CD4-positive, alpha-beta T cell (primary cell): ENCODE measurements around the gene LGALS3BP. TPM values are rescaled to one million over a fixed set of nuclear protein-coding genes. Genes with fewer than 3 reads are reported as not detected.
A peak's percentile ranks its signal among the peaks of the same experiment; 100 is the strongest.

Experiments
- ATAC-seq: fragments of 200-7000 bp; cut with Tn5 transposase; one replicate; pipeline ENCODE4 v1.10.0; 2022; ENCODE audit warnings: mild to moderate bottlenecking; ENCODE audit not compliant: poor library complexity
- CTCF ChIA-PET: fragments of 350-600 bp; sonication (Branson Sonifier 250); formaldehyde crosslinking; loops from one replicate; lab custom pipeline; 2021; ENCODE audit warnings: antibody characterized with exemption, inconsistent platforms; lab: Charles Lee
- POLR2A ChIA-PET: fragments of 350-600 bp; sonication (Branson Sonifier 250); formaldehyde crosslinking; loops from one replicate; lab custom pipeline; 2021; ENCODE audit warnings: antibody characterized with exemption, inconsistent platforms; lab: Charles Lee
- DNase-seq, 14 experiments: peaks; one replicate each; pipeline ENCODE4 v3.0.0-alpha.2; 2013 to 2020; ENCODE audit warnings: mixed read lengths in 2 of 14
- H3K27ac ChIP-seq, 2 donors: one replicate each; pipeline versions ENCODE4 v1.5.1 to v1.7.0; 2013; ENCODE audit warnings: low read length in 2 of 2, low read depth in 1 of 2, mild to moderate bottlenecking in 1 of 2
- H3K27me3 ChIP-seq, 2 experiments: 1 replicate in 1 of 2; 2 replicates in 1 of 2; pipeline versions ENCODE4 v1.6.1 to v1.7.0; 2013; ENCODE audit warnings: low read length in 2 of 2, control low read depth in 1 of 2, mild to moderate bottlenecking in 1 of 2, moderate library complexity in 1 of 2; ENCODE audit not compliant: insufficient read depth in 2 of 2, control insufficient read depth in 1 of 2
- H3K36me3 ChIP-seq: one replicate; pipeline ENCODE4 v1.6.1; 2013; ENCODE audit warnings: low read length, control low read depth; ENCODE audit not compliant: insufficient read depth
- H3K4me1 ChIP-seq: one replicate; pipeline ENCODE4 v1.6.1; 2013; ENCODE audit warnings: low read length, control low read depth; ENCODE audit not compliant: insufficient read depth
- H3K4me3 ChIP-seq: one replicate; pipeline ENCODE4 v1.5.1; 2013; ENCODE audit warnings: mild to moderate bottlenecking, low read length, moderate library complexity
- H3K9me3 ChIP-seq, 2 experiments: 1 replicate in 1 of 2; 2 replicates in 1 of 2; pipeline versions ENCODE4 v1.6.1 to v1.7.0; 2013; ENCODE audit warnings: low read length in 2 of 2, mild to moderate bottlenecking in 2 of 2, control low read depth in 1 of 2, moderate library complexity in 1 of 2; ENCODE audit not compliant: control insufficient read depth in 1 of 2, insufficient read depth in 1 of 2
- H3K27ac Mint-ChIP-seq: one replicate; pipeline ENCODE4 v1.8.0; 2020; ENCODE audit warnings: mixed read lengths
- H3K27me3 Mint-ChIP-seq: one replicate; pipeline ENCODE4 v1.8.0; 2021; ENCODE audit warnings: mixed read lengths
- H3K36me3 Mint-ChIP-seq: one replicate; pipeline ENCODE4 v1.8.0; 2021; ENCODE audit warnings: low read depth, mixed read lengths
- H3K4me1 Mint-ChIP-seq: one replicate; pipeline ENCODE4 v1.8.0; 2021; ENCODE audit warnings: low read depth, mixed read lengths
- H3K4me3 Mint-ChIP-seq: one replicate; pipeline ENCODE4 v1.8.0; 2020; ENCODE audit warnings: mild to moderate bottlenecking, mixed read lengths
- H3K9me3 Mint-ChIP-seq: one replicate; pipeline ENCODE4 v1.8.0; 2020; ENCODE audit warnings: mixed read lengths
- CTCF ChIP-seq: fragments of 200-600 bp; IDR thresholded peaks from one replicate; pipeline ENCODE4 v1.8.0; 2022; ENCODE audit warnings: antibody characterized with exemption, mild to moderate bottlenecking
- intact Hi-C, 2 experiments: fragments of 100-400 bp; cut with DNase I in 1 of 2; cut with micrococcal nuclease in 1 of 2; formaldehyde crosslinking; loops; one replicate each; pipeline versions ENCODE4 v1.15.1 to v1.9.0; 2023 to 2025; cut with DNase I, micrococcal nuclease
- total RNA-seq, 174 experiments: library from RNA in 2 of 174; stranded (reverse) in 2 of 174; gene quantifications; one replicate each; pipeline ENCODE4 v1.2.3 and lab custom pipeline; 2021 to 2026

LGALS3BP gene
- total RNA-seq, 2 experiments from 2014 or later = 38.8 to 41.0 TPM

- Histone ChIP-seq H3K4me1 (peaks cover 19% of the 10 kb centered on the region), H3K27ac (no peak overlapping the region), H3K4me3 (no peak overlapping the region), H3K27me3 (no peaks in the 10 kb centered on the region), H3K9me3 (no peaks in the 10 kb centered on the region), H3K36me3 (peaks cover 24% of the 10 kb centered on the region)
- H3K27me3 Mint-ChIP-seq = no peaks in the 10 kb centered on the region
- POLR2A ChIA-PET = no interaction called here
- CTCF ChIA-PET = no interaction called here
- H3K4me3 Mint-ChIP-seq = no peak overlapping the region
- no peak overlapping the region for H3K27ac Mint-ChIP-seq
- H3K4me1 Mint-ChIP-seq = peaks cover 21% of the 10 kb centered on the region
- DNase-seq (no peak), ATAC-seq (no peak)
- no peaks in the 10 kb centered on the region for H3K9me3 Mint-ChIP-seq
- peaks cover 21% of the 10 kb centered on the region for H3K36me3 Mint-ChIP-seq
- intact Hi-C loops = loop anchor here in 1 of 2 experiments (5.0 kb wide), 1 partner anchor 54 kb away; no protein-coding TSS in a partner anchor
- no peak for TF ChIP-seq CTCF
Measured at GRCh38 chr17:78988152-78988551, 8.4 kb upstream of the LGALS3BP start.

GRCh38 chr17:78986649-78987328 is 7.1 kb upstream of the LGALS3BP start:
- intact Hi-C loops = loop anchor here (1.0 to 5.0 kb wide), 2 partner anchors 56 kb away; no protein-coding TSS in a partner anchor
- ATAC-seq (peak; percentile 42), DNase-seq (peak in 3 of 14 experiments; percentile 16 to 34 (median 26))
- Histone ChIP-seq H3K27ac (no peak overlapping the region), H3K4me3 (no peak overlapping the region), H3K4me1 (peaks cover 16% of the 10 kb centered on the region), H3K9me3 (no peaks in the 10 kb centered on the region), H3K36me3 (peaks cover 13% of the 10 kb centered on the region), H3K27me3 (no peaks in the 10 kb centered on the region)
- no peak for TF ChIP-seq CTCF
- Mint-ChIP-seq H3K27me3 (no peaks in the 10 kb centered on the region), H3K27ac (no peak overlapping the region), H3K4me1 (peaks cover 16% of the 10 kb centered on the region), H3K9me3 (no peaks in the 10 kb centered on the region), H3K4me3 (peak overlapping the region; percentile 56), H3K36me3 (peaks cover 13% of the 10 kb centered on the region)
- ChIA-PET POLR2A (no interaction called here), CTCF (interaction anchor here (1.3 kb wide), 1 partner anchor 56 kb away, joined by 4 read pairs; no protein-coding TSS in a partner anchor)

- ChIA-PET CTCF (interaction anchor here (1.3 kb wide), 1 partner anchor 56 kb away, joined by 4 read pairs; no protein-coding TSS in a partner anchor), POLR2A (interaction anchor here (0.8 kb wide), 1 partner anchor 13 kb away, joined by 4 read pairs; no protein-coding TSS in a partner anchor)
- Histone ChIP-seq H3K36me3 (peaks cover 8% of the 10 kb centered on the region), H3K9me3 (no peaks in the 10 kb centered on the region), H3K27ac (no peak overlapping the region), H3K4me1 (peaks cover 16% of the 10 kb centered on the region), H3K4me3 (peak overlapping the region; percentile 9), H3K27me3 (no peaks in the 10 kb centered on the region)
- Mint-ChIP-seq H3K4me3 (peak overlapping the region; percentile 56), H3K27me3 (no peaks in the 10 kb centered on the region), H3K9me3 (no peaks in the 10 kb centered on the region), H3K4me1 (peaks cover 16% of the 10 kb centered on the region), H3K27ac (no peak overlapping the region), H3K36me3 (peaks cover 7% of the 10 kb centered on the region)
- intact Hi-C loops = loop anchor here (1.0 to 5.0 kb wide), 2 partner anchors 56 kb away; no protein-coding TSS in a partner anchor
- TF ChIP-seq CTCF = peak; percentile 45
- peak in 5 of 14 experiments; percentile 15 to 62 (median 39) for DNase-seq
- peak; percentile 77 for ATAC-seq
Measured at GRCh38 chr17:78986048-78986648, 6.4 kb upstream of the LGALS3BP start.
